Ishikawa (cell line): ENCODE results near the gene EFNA5.

Experiments used
- CEBPB ChIP-seq: IDR thresholded peaks from 2 replicates; pipeline ENCODE4 v1.6.1; 2012
- CREB1 ChIP-seq: IDR thresholded peaks from 2 replicates; pipeline ENCODE4 v1.6.1; 2012; ENCODE audit warnings: low read depth
- EGR1 ChIP-seq: IDR thresholded peaks from 2 replicates; pipeline ENCODE4 v1.6.1; 2012
- EP300 ChIP-seq: IDR thresholded peaks from 2 replicates; pipeline ENCODE4 v1.6.1; 2012; ENCODE audit warnings: borderline replicate concordance
- FOXM1 ChIP-seq: IDR thresholded peaks from 2 replicates; pipeline ENCODE4 v1.6.1; 2012; ENCODE audit warnings: low read depth, borderline replicate concordance
- NFIC ChIP-seq: IDR thresholded peaks from 2 replicates; pipeline ENCODE4 v1.6.1; 2012
- RAD21 ChIP-seq: IDR thresholded peaks from 2 replicates; pipeline ENCODE4 v1.6.1; 2012; ENCODE audit warnings: low read depth
- TAF1 ChIP-seq: IDR thresholded peaks from 2 replicates; pipeline ENCODE4 v1.6.1; 2012; ENCODE audit warnings: low read depth, mild to moderate bottlenecking
- TCF12 ChIP-seq: IDR thresholded peaks from 2 replicates; pipeline ENCODE4 v1.6.1; 2012; ENCODE audit warnings: low read depth
- TEAD4 ChIP-seq: IDR thresholded peaks from 2 replicates; pipeline ENCODE4 v1.6.1; 2012
- USF1 ChIP-seq: IDR thresholded peaks from 2 replicates; pipeline ENCODE4 v1.6.1; 2012
- YY1 ChIP-seq: IDR thresholded peaks from 2 replicates; pipeline ENCODE4 v1.6.1; 2012; ENCODE audit warnings: low read depth
- ZBTB7A ChIP-seq: IDR thresholded peaks from 2 replicates; pipeline ENCODE4 v1.6.1; 2012; ENCODE audit warnings: low read depth
- TF ChIP-seq, protein P1 (sequence below): IDR thresholded peaks from 2 replicates; pipeline ENCODE4 v1.6.1; 2012; ENCODE audit warnings: low read depth, mild to moderate bottlenecking
- TF ChIP-seq, protein P2 (sequence below): IDR thresholded peaks from 2 replicates; pipeline ENCODE4 v1.6.1; 2012

Gene EFNA5

GRCh38 chr5:107477492-107477891 is 193.2 kb downstream of the EFNA5 start:
- TF ChIP-seq, protein P1, sequence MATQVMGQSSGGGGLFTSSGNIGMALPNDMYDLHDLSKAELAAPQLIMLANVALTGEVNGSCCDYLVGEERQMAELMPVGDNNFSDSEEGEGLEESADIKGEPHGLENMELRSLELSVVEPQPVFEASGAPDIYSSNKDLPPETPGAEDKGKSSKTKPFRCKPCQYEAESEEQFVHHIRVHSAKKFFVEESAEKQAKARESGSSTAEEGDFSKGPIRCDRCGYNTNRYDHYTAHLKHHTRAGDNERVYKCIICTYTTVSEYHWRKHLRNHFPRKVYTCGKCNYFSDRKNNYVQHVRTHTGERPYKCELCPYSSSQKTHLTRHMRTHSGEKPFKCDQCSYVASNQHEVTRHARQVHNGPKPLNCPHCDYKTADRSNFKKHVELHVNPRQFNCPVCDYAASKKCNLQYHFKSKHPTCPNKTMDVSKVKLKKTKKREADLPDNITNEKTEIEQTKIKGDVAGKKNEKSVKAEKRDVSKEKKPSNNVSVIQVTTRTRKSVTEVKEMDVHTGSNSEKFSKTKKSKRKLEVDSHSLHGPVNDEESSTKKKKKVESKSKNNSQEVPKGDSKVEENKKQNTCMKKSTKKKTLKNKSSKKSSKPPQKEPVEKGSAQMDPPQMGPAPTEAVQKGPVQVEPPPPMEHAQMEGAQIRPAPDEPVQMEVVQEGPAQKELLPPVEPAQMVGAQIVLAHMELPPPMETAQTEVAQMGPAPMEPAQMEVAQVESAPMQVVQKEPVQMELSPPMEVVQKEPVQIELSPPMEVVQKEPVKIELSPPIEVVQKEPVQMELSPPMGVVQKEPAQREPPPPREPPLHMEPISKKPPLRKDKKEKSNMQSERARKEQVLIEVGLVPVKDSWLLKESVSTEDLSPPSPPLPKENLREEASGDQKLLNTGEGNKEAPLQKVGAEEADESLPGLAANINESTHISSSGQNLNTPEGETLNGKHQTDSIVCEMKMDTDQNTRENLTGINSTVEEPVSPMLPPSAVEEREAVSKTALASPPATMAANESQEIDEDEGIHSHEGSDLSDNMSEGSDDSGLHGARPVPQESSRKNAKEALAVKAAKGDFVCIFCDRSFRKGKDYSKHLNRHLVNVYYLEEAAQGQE: no peak
- TF ChIP-seq CREB1 (no peak), RAD21 (no peak), ZBTB7A (no peak), CEBPB (no peak), FOXM1 (no peak), EGR1 (no peak), USF1 (no peak), EP300 (no peak), NFIC (no peak)

GRCh38 chr5:107476783-107477182 is 194.0 kb downstream of the EFNA5 start:
- no peak for TF ChIP-seq USF1
- no peak for TF ChIP-seq TAF1
- TF ChIP-seq FOXM1: no peak
- no peak for TF ChIP-seq TEAD4

DNA sequence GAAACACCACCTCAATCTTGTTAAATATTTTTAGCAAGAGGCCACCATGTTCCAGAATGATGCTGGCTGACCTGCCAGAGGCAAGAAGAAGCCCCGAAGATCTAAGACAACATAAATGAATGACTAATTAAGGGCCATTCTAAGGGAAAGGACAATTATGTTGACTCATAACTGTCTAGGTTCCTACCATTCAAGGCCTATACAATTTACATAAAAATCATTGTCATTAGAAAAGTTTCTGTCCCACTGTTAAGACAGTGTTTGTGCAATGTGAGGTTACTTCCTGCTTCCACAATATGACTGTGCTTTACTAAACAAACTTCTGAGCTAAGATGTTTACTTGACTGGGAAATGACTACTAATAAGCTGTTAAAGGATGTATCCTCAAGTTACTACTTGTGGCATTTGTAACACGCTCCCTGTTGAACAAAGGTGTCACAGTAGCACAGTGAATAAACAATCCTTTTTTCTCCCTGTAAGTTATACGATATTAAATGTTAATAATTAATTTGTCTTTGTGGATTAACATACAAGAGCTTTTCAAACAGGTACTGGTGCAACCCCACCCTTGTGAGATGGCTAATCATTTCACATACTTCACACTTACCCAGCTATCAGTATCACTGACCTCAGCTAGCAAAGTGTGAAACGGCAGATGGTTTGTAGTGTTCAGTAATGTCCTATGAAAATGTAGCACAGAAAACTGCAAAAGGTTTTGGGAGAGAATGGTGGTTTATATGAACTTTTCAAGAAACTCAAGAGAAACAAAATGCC is 195.8 kb downstream of the EFNA5 start:
- no peak for TF ChIP-seq TCF12
- TF ChIP-seq, protein P1: no peak
- no peak for TF ChIP-seq TAF1
- no peak for TF ChIP-seq EGR1
- no peak for TF ChIP-seq TEAD4
- no peak for TF ChIP-seq YY1
- TF ChIP-seq, protein P2, sequence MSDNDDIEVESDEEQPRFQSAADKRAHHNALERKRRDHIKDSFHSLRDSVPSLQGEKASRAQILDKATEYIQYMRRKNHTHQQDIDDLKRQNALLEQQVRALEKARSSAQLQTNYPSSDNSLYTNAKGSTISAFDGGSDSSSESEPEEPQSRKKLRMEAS: no peak
- no peak for TF ChIP-seq USF1
- no peak for TF ChIP-seq ZBTB7A
- no peak for TF ChIP-seq CREB1
- TF ChIP-seq FOXM1: no peak
- TF ChIP-seq EP300: no peak

- TF ChIP-seq EGR1: no peak
- TF ChIP-seq, protein P2: no peak
- TF ChIP-seq USF1: no peak
- TF ChIP-seq TEAD4: no peak
- no peak for TF ChIP-seq CREB1
- no peak for TF ChIP-seq TAF1
- no peak for TF ChIP-seq RAD21
- no peak for TF ChIP-seq TCF12
- TF ChIP-seq NFIC: no peak
- no peak for TF ChIP-seq FOXM1
- no peak for TF ChIP-seq EP300
- TF ChIP-seq, protein P1: no peak
- TF ChIP-seq YY1: no peak
- TF ChIP-seq ZBTB7A: no peak
- TF ChIP-seq CEBPB: no peak
These were observed 196.4 kb downstream of the EFNA5 start for GRCh38 chr5:107474361-107474715.
